Trophoblast cell (in vitro differentiated cells and primary cell): ENCODE results near the gene ACSBG1.

Experiments
- DNase-seq, 2 donors: peaks; one replicate each; pipeline ENCODE4 v3.0.0-alpha.2; 2016
- H2AFZ ChIP-seq: 2 replicates; pipeline ENCODE4 v1.6.1; 2013; ENCODE audit warnings: low read length, moderate library complexity, mild to moderate bottlenecking; ENCODE audit not compliant: insufficient read depth, poor library complexity
- H2AK5ac ChIP-seq: 2 replicates; pipeline ENCODE4 v1.6.1; 2013; ENCODE audit warnings: mild to moderate bottlenecking, low read length
- H2BK120ac ChIP-seq: 2 replicates; pipeline ENCODE4 v1.6.1; 2013; ENCODE audit warnings: low read length, mild to moderate bottlenecking, moderate library complexity; ENCODE audit not compliant: insufficient read depth, poor library complexity
- H2BK12ac ChIP-seq: 2 replicates; pipeline ENCODE4 v1.6.1; 2013; ENCODE audit warnings: mild to moderate bottlenecking, low read length, moderate library complexity
- H2BK5ac ChIP-seq: 2 replicates; pipeline ENCODE4 v1.6.1; 2013; ENCODE audit warnings: low read length, low read depth, moderate library complexity, mild to moderate bottlenecking; ENCODE audit not compliant: poor library complexity
- H3K14ac ChIP-seq: 2 replicates; pipeline ENCODE4 v1.6.1; 2013; ENCODE audit warnings: mild to moderate bottlenecking, low read length
- H3K18ac ChIP-seq: 2 replicates; pipeline ENCODE4 v1.6.1; 2013; ENCODE audit warnings: mild to moderate bottlenecking, low read length
- H3K23ac ChIP-seq: 2 replicates; pipeline ENCODE4 v1.6.1; 2013; ENCODE audit warnings: low read length
- H3K27ac ChIP-seq: 2 replicates; pipeline ENCODE4 v1.5.1; 2013; ENCODE audit warnings: low read depth, mild to moderate bottlenecking, inconsistent platforms, low read length, moderate library complexity
- H3K27me3 ChIP-seq: 2 replicates; pipeline ENCODE4 v1.6.1; 2013; ENCODE audit warnings: inconsistent platforms, mild to moderate bottlenecking, low read length, moderate library complexity; ENCODE audit not compliant: insufficient read depth
- H3K36me3 ChIP-seq, 2 experiments: 1 replicate in 1 of 2; 2 replicates in 1 of 2; pipeline ENCODE4 v1.6.1; 2013; ENCODE audit warnings: low read length in 2 of 2, mild to moderate bottlenecking in 2 of 2, moderate library complexity in 1 of 2; ENCODE audit not compliant: insufficient read depth in 2 of 2, control insufficient read depth in 1 of 2
- H3K4ac ChIP-seq: 2 replicates; pipeline ENCODE4 v1.6.1; 2013; ENCODE audit warnings: low read depth, mild to moderate bottlenecking, low read length, moderate library complexity
- H3K4me1 ChIP-seq, 2 experiments: 1 replicate in 1 of 2; 2 replicates in 1 of 2; pipeline ENCODE4 v1.6.1; 2013; ENCODE audit warnings: low read length in 2 of 2, mild to moderate bottlenecking in 2 of 2, moderate library complexity in 1 of 2; ENCODE audit not compliant: insufficient read depth in 2 of 2, control insufficient read depth in 1 of 2
- H3K4me2 ChIP-seq: 2 replicates; pipeline ENCODE4 v1.6.1; 2013; ENCODE audit warnings: inconsistent platforms, mild to moderate bottlenecking, low read length, moderate library complexity
- H3K4me3 ChIP-seq: 2 replicates; pipeline ENCODE4 v1.5.1; 2013; ENCODE audit warnings: mild to moderate bottlenecking, low read depth, low read length, inconsistent platforms
- H3K79me1 ChIP-seq: one replicate; pipeline ENCODE4 v1.6.1; 2013; ENCODE audit warnings: low read length
- H3K79me2 ChIP-seq: 2 replicates; pipeline ENCODE4 v1.6.1; 2013; ENCODE audit warnings: low read length, mild to moderate bottlenecking; ENCODE audit not compliant: control insufficient read depth, insufficient read depth, poor library complexity
- H3K9ac ChIP-seq: 2 replicates; pipeline ENCODE4 v1.6.1; 2013; ENCODE audit warnings: mild to moderate bottlenecking, low read length
- H3K9me3 ChIP-seq: 2 replicates; pipeline ENCODE4 v1.6.1; 2013; ENCODE audit warnings: low read depth, mild to moderate bottlenecking, control low read depth, inconsistent platforms, low read length; ENCODE audit not compliant: insufficient read depth
- H4K12ac ChIP-seq: 2 replicates; pipeline ENCODE4 v1.6.1; 2013; ENCODE audit warnings: low read depth, mild to moderate bottlenecking, low read length, moderate library complexity
- H4K8ac ChIP-seq: 2 replicates; pipeline ENCODE4 v1.6.1; 2013; ENCODE audit warnings: low read depth, mild to moderate bottlenecking, low read length, moderate library complexity
- H4K91ac ChIP-seq: one replicate; pipeline ENCODE4 v1.6.1; 2013; ENCODE audit warnings: low read depth, mild to moderate bottlenecking, low read length, moderate library complexity
- WGBS: extraction: QIAGEN DNeasy Blood & Tissue Kit; methylation state at CpG from one replicate; pipeline ENCODE4 v1.1.7; 2013; ENCODE audit warnings: missing lambda C conversion rate; ENCODE audit not compliant: insufficient read length, insufficient coverage; ENCODE audit errors: extremely low coverage; 5-methylcytosine and 5-hydroxymethylcytosine counted together

ACSBG1 gene

GRCh38 chr15:78274994-78275393, 40.6 kb upstream of the ACSBG1 start:
- Histone ChIP-seq H3K23ac (no peak overlapping the region), H4K91ac (no peak overlapping the region), H3K36me3 (peaks cover 0 to 2% of the 10 kb centered on the region in 2 experiments), H2BK5ac (no peak overlapping the region), H3K4ac (no peak overlapping the region), H3K4me2 (no peak overlapping the region), H3K27me3 (no peaks in the 10 kb centered on the region), H2BK120ac (no peak overlapping the region), H3K79me1 (no peaks in the 10 kb centered on the region), H2AFZ (no peak overlapping the region), H3K9me3 (no peaks in the 10 kb centered on the region), H2BK12ac (no peak overlapping the region), H3K14ac (no peak overlapping the region), H3K79me2 (no peaks in the 10 kb centered on the region), H4K8ac (no peak overlapping the region), H2AK5ac (no peak overlapping the region), H3K4me1 (peaks cover 6% of the 10 kb centered on the region in 2 experiments), H3K18ac (no peak overlapping the region), H4K12ac (no peak overlapping the region), H3K4me3 (no peak overlapping the region), H3K27ac (no peak overlapping the region), H3K9ac (no peak overlapping the region)
- WGBS = no CpG with 5 or more reads among the region's 5 CpGs
- DNase-seq = no peak

GRCh38 chr15:78272776-78273175, 38.4 kb upstream of the ACSBG1 start:
- H3K4me2 ChIP-seq = no peak overlapping the region
- no peaks in the 10 kb centered on the region for H3K36me3 ChIP-seq
- no peak overlapping the region for H4K8ac ChIP-seq
- no peak for DNase-seq
- no peak overlapping the region for H3K14ac ChIP-seq
- no peaks in the 10 kb centered on the region for H3K27me3 ChIP-seq
- H3K27ac ChIP-seq = no peak overlapping the region
- H3K79me1 ChIP-seq = no peaks in the 10 kb centered on the region
- H3K79me2 ChIP-seq = no peaks in the 10 kb centered on the region
- no peak overlapping the region for H3K4me3 ChIP-seq
- H2BK120ac ChIP-seq = no peak overlapping the region
- no peak overlapping the region for H3K18ac ChIP-seq
- no peak overlapping the region for H4K91ac ChIP-seq
- no peak overlapping the region for H3K23ac ChIP-seq
- no peak overlapping the region for H4K12ac ChIP-seq
- H2BK5ac ChIP-seq = no peak overlapping the region
- no peak overlapping the region for H2AFZ ChIP-seq
- H3K9ac ChIP-seq = no peak overlapping the region
- H3K9me3 ChIP-seq = no peaks in the 10 kb centered on the region
- H2AK5ac ChIP-seq = no peak overlapping the region
- H3K4me1 ChIP-seq = peaks cover 6% of the 10 kb centered on the region in 2 experiments
- H2BK12ac ChIP-seq = no peak overlapping the region
- H3K4ac ChIP-seq = no peak overlapping the region
- WGBS = no CpG with 5 or more reads among the region's 3 CpGs

- Histone ChIP-seq H2AFZ (no peak overlapping the region), H3K4me2 (no peak overlapping the region)
- no CpG with 5 or more reads among the region's 2 CpGs for WGBS
Observed at GRCh38 chr15:78272316-78272715, 38.0 kb upstream of the ACSBG1 start.

GRCh38 chr15:78266806-78267205, 32.4 kb upstream of the ACSBG1 start:
- Histone ChIP-seq H3K79me2 (no peaks in the 10 kb centered on the region), H2BK120ac (no peak overlapping the region), H3K4me2 (no peak overlapping the region), H3K27ac (no peak overlapping the region), H3K4me3 (no peak overlapping the region), H3K9me3 (no peaks in the 10 kb centered on the region), H3K14ac (no peak overlapping the region), H2AK5ac (no peak overlapping the region), H3K4ac (no peak overlapping the region), H4K91ac (no peak overlapping the region), H3K23ac (no peak overlapping the region), H2AFZ (no peak overlapping the region), H2BK5ac (no peak overlapping the region), H4K8ac (no peak overlapping the region), H4K12ac (no peak overlapping the region), H3K79me1 (no peaks in the 10 kb centered on the region), H2BK12ac (no peak overlapping the region), H3K4me1 (no peaks in the 10 kb centered on the region), H3K27me3 (no peaks in the 10 kb centered on the region), H3K36me3 (no peaks in the 10 kb centered on the region), H3K18ac (no peak overlapping the region), H3K9ac (no peak overlapping the region)
- no CpG with 5 or more reads among the region's 2 CpGs for WGBS
- DNase-seq = no peak

More at GRCh38 chr15:78272316-78272715, 38.0 kb upstream of the ACSBG1 start:
- H3K14ac ChIP-seq = no peak overlapping the region
- H2BK5ac ChIP-seq = no peak overlapping the region
- H3K27me3 ChIP-seq = no peaks in the 10 kb centered on the region
- H2BK120ac ChIP-seq = no peak overlapping the region
- H4K12ac ChIP-seq = no peak overlapping the region
- no peak overlapping the region for H2BK12ac ChIP-seq
- no peak for DNase-seq
- no peak overlapping the region for H3K4ac ChIP-seq
- H3K36me3 ChIP-seq = no peaks in the 10 kb centered on the region
- H3K27ac ChIP-seq = no peak overlapping the region
- H3K9ac ChIP-seq = no peak overlapping the region
- H3K18ac ChIP-seq = no peak overlapping the region
- no peaks in the 10 kb centered on the region for H3K9me3 ChIP-seq
- no peak overlapping the region for H2AK5ac ChIP-seq
- no peak overlapping the region for H4K91ac ChIP-seq
- H4K8ac ChIP-seq = no peak overlapping the region
- H3K23ac ChIP-seq = no peak overlapping the region
- peaks cover 6% of the 10 kb centered on the region in 2 experiments for H3K4me1 ChIP-seq
- no peak overlapping the region for H3K4me3 ChIP-seq
- H3K79me1 ChIP-seq = no peaks in the 10 kb centered on the region
- H3K79me2 ChIP-seq = no peaks in the 10 kb centered on the region
